Amniotic epithelial cell (primary cell): ENCODE measurements around the gene NFATC2.

ENCODE experiments used
- DNase-seq: peaks from one replicate; pipeline ENCODE4 v3.0.0-alpha.2; 2010; ENCODE audit warnings: low read depth

NFATC2 gene

DNA sequence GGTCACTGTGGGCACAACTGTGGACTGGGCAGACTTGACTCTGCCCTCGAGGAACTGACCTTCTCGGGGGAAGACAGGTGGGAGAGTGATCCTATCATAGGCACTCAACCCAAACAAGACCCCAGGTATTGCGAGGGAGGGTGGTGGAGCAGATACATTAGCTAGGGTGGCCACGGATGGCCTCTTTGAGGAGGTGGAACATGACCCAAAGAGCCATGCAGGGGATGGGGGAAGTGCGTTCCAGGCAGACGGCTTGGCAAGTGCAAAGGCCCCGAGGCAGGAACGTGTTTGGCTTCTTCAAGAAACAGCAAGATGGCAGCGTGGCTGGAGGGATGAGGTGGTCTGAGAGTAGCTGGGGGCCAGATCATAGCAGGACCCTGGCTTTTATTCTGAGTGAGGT is 167.6 kb downstream of the NFATC2 start:
- no peak for DNase-seq

DNA sequence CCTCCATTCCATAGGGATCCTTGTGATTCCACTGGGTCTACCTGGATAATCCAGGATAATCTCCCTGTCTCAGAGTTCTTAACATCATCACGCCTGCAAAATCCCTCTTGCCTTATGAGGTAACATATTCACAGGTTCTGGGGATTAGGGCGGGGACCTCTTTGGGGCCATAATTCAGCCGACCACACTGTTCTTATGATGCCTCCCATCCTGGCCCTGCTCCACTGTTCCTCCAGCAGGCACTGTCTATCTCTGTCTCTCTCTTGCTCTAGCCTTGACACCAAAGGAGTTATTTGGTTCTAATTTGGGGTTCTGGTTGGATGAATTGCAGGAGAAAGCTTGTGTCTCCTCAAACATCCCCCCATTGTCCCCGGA is 168.1 kb downstream of the NFATC2 start:
- peak; percentile 80 for DNase-seq

DNA sequence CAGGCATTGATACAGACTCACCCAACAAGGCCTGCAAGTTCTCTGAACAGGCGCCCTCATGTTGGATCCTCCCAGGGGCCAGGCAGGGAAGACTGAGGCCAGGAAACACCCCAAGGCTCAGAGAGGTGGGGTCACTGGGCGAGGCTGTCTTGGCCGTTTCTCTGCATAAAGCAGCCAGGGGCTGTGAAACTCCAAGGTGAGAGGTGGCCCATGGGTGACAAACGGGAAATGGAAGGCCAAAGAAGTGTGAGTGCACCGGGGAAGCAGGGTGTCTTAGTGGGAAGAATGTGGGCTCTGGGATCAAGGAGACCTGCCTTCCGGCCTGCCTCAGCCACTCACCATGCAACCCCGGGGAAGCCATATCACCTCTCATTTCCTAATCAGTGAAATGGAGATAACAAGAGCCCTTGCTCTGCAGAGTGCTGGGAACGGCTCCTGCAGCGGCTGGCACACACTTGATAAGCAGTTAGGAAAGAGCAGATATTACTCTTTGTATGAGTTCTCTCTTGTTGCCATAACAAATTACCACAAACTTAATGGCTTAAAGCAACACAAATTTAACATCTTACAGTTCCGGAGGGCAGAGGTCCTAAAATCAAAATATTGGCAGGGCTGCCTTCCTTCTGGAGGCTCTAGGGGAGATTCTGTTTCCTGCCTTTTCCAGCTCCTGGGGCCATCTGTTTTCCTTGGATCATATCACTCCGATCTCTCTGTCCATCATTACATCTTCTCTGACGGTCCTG is 168.6 kb downstream of the NFATC2 start:
- DNase-seq = peak; percentile 98

DNA sequence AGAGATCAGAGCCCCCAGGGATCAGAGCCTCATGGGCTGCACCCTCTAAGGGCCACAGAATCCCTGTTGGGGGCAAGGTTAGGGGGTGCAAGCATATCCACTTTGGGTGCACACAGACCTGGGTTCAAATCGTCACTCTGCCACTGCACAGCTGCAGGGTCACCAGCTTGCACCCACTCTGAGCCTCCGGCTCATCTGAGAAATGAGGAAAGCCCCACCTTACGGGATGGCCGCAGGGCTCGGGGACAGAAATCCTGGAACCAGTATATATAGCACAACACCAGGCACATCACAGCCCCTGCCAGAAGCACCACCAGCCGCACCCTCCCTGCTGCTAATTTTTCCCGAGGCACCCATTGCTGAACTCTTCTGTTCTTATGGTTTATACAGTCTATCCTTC is 169.6 kb downstream of the NFATC2 start:
- no peak for DNase-seq

DNA sequence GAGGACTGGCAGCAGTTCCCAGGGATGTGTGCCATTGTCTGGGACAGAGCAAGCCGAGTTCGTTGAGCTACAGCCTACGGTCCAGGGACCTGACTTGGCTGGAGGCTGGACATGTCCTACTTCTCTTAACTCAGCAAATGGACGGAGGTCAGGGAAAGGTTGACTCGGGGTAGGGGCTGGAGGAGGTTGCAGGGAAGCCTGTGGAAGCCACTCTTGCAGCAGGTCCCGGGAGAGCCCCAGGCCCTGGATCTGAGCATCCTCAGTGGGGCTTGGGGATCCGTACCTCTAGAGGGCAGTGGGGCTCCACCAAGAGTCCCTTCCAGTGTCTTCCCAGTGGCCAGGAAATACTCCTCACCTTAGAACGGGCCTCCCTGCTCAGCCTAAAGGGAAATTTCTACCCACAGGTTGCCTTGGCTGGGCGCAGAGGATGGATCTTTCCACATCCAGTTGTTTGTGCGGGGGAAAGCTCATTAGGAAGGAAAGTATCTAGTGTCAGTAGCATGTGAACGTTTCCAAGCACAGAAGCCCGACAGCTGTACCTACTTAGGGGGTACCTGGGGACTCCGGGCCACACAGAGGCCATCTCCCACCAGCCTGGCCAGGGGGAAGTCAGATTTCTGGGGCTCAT is 170.2 kb downstream of the NFATC2 start:
- DNase-seq = peak; percentile 75

DNA sequence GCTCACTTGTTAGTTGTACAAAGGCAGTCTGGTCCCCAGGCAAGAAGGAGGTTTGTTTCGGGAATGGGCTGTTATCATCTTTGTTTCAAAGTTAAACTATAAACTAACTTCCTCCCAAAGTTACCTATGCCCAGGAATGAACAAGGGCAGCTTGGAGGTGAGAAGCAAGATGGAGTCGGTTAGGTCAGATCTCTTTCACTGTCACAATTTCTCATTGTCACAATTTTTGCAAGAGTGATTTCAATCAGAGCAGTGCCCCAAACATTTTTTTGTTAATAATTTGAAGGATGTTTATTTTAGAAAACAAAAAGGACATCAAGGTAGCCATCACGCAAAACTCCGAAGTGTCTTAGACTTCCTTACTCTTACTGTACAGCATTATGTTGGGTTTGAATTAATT is 170.8 kb downstream of the NFATC2 start:
- DNase-seq = no peak

DNA sequence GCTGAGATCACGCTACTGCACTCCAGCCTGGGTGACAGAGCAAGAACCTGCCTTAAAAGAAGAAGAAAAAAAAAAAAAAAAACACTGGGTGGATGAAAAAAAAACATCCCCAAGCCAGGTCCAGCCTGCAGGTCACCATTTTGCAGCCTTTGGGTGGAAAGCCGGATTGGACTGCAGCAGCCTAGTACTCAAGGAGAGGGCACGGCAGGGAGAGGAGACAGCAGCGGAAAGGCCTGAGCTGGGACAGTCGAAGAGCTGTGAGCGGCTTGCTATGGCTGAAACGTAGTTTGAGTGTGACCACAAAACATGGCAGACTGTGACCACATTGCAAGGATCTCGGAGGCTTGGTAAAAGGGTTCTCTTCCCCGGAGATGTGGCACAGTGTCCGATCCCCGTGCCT is 173.0 kb downstream of the NFATC2 start:
- no peak for DNase-seq

DNA sequence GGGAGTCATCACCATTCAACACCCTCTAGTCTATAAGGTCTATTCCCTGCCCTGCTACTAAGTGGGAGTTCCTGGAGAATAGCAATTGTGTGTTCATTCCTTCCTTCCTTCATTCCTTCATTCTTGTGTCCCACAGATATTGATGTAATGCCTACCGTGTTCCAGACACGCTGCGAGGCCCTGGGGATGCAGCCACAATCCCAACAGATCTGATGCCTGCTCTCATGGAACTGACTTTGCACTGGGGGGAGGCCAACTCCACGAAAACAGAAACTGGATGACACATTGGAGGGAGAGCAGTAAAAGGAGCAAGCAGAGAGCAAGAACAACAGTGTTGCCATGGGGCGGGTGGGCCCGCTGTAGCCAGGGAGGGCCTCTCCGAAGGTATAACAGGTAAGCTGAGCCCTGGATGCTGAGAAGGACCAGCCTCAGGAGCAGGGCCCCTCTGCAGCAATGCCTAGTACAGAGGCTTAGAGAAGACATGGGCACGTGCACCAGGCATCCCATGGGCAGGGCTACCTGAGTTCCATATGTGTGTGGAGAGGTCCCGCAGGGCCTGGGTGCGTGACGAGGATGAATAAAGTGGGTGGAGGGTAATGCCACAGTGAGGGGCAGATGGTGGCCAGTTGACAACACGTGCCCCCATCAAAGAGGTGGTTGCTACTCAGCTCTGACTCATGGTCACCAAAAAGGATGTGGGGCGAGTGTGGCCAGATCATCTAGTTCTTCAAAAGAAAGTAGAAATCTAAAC is 173.9 kb downstream of the NFATC2 start:
- DNase-seq = no peak

DNA sequence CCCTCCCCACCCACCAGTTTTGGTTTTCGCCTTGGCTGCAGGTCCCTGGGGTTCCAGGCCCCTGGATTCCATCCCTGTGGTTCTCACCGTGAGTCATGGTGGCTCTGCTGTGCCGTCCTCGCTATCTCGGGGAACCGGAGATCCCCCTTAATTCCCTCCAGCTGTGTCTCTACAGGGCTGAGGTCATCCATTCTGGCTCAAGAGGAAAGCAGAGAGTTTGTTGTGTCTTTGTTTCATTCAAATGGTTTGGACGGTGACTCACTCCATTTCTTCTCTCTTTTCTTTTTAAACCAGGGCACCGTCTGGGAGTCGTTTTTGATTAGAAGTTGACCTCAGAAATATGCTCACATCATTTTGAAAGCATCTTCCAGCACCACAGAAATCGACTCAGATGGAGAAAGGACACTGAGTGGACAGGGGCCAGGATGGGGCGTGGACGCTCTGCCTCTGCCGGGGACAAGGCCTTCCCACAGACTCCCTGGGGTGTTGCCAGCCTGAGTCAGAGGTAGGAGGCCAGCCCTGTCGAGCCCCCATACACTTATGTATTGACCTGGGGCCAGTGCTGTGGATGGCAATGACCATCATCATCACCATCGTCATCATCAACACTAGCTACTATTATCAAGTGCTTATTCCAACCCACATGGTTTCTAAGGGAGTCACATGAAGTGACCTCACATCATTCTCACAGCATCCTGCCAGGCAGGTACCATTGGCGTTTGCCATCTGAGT is 176.2 kb downstream of the NFATC2 start:
- DNase-seq = peak; percentile 99

DNA sequence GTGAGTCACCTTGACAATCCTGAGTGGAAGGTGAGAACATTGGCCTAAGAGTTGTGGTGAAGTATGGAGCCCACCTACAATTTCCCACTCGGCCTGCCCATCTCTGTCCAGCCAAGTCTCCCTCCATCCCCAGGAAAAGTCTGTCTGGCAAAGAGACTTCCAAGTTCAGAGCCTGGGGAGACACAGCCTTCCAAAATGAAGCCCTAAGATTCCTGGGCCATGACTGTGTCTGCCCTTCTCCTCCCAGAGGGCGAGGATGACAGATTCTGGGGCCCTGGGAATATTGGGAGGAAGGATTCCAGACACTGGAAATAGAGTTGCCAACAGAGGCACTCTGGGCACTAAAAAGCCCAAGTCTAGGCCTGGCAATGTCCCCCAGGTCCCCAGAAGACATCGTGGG is 176.8 kb downstream of the NFATC2 start:
- DNase-seq = peak; percentile 67

DNA sequence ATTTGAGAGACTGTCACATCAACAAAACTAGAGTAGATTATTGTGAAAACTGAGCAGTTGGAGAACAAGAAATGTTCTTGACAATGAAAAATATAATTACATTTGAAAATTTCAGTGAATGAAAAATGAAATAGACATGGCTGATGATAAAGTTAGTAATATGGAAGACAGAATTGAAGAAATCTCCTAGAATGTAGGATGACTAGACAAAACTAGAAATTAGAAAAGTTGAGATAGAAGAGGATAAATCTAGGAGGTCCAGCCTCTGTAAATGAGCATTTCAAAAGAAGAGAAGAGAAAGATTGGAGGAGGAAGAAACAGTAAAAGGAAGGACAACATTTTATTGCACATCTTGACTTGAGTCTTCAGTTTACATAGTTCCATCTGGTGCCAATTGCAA is 178.7 kb downstream of the NFATC2 start:
- DNase-seq = no peak

DNA sequence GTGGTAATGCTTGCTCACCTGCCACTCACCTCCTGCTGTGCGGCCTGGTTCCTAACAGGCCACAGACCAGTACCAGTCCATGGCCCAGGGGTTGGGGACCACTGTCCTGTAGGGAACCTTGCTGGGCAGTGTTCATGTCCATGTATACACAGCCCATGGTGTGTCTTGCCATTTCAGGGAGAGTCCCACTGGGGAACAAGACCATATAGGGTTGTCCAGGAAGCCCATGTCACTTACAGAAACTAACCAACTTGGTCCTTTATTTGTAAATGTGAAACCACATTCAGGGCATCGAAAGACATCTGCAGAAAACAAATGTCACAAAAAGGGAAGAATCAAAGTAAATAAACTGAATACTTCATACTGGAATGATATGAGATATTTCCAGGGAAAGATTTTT is 179.1 kb downstream of the NFATC2 start:
- no peak for DNase-seq

DNA sequence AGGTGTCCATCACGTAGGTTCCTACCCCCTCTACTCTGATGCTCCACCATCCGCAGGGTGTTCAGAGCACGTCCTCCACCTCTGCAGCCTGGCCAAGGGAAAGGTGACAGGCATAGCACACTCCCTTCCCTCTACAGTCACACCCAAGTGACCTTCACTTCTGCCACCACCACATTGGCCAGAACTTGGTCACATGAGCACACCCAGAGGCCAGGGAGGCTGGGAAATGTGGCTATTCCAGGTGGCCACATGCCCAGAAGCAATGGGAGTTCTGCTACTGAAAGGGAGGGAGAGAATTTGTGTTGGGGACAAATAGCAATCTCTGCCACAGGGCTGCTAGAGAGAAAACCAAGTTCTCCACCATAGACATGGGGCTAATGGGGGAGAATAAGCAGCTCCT is 180.3 kb downstream of the NFATC2 start:
- no peak for DNase-seq

DNA sequence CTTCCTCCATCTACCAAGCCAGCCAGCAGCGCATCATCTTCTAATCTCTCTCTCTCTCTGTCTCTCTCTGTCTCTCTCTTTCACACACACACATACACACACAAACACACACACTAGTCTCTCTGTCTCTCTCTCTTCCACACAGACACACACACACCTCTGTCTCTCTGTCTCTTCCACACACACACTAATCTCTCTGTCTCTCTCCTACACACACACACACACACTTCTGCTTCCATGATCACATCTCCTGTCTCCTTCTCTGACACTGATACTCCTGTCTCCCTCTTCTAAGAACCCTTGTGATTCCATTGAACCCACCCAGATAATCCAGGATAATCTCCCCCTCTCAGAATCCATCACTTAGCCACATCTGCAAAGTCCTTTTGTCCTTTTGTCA is 181.3 kb downstream of the NFATC2 start:
- DNase-seq = no peak

DNA sequence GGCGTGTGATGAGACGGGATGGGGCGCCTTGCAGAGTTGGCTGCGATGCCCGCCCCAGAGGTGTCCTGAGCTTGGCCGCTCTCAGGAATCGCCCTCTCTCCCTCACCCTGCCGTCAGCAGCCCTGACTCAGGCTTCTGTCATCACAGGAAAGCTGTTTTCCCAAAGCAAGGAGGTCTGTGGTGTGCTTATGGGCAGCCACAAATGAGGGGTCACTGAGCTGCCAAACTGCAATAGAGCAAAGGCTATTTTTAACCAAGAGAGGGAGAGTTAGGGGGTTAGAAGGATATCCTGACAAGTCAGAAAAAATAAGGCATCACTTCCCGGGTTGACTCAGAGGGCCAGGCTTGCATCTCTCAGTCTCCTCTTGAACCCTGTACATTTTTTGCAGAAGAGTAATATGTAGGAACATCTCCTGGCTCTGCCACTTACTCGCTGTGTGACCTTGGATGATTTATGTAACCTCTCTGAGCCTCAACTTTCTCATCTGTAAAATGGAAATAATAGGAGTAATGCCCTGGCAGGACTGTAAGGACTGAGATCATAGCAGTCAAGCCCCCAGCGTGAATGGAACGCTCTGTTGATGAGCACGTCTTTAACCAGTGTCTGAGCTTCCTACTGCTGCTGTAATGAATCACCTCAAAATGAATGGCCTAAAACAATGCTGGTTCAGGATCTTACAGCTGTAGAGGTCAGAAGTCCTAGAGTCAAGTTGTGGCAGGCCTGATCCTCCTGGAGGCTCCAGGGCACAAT is 181.9 kb downstream of the NFATC2 start:
- DNase-seq = peak; percentile 99

DNA sequence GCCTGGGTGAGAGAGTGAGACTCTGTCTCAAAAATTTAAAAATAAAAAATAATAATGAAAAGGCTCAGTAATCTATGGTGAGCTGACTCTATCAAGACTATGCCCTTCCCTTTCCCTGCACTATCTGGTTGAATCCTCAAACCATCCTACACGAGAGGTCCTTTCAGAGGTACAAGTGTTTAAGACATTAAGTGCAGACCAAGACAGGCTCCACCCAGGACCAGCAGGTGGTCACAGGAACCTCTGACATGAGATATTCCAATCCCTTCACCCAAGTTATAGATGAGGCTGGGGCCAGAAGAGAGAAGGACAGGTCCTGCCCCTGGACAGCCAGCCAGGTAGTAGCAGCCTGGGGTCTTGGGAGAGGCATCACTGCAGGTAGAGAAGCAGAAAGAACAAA is 182.6 kb downstream of the NFATC2 start:
- no peak for DNase-seq

DNA sequence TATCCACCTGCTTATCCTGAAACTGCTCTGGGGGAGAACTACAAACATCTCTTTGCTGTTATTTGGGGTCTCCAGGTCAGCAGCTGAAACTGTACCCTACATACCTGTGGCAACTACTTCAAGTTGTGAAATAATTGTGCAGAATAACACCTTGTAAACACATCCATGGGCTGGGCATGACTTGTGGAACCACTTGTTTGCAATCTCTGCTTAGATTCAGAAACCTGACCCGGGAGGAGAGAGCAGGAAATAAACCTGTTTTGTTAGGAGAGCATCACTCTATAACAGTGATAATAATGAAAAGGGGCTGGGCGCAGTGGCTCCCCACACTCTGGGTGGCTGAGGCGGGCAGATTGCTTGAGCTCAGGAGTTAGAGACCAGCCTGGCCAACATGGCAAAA is 183.1 kb downstream of the NFATC2 start:
- no peak for DNase-seq

DNA sequence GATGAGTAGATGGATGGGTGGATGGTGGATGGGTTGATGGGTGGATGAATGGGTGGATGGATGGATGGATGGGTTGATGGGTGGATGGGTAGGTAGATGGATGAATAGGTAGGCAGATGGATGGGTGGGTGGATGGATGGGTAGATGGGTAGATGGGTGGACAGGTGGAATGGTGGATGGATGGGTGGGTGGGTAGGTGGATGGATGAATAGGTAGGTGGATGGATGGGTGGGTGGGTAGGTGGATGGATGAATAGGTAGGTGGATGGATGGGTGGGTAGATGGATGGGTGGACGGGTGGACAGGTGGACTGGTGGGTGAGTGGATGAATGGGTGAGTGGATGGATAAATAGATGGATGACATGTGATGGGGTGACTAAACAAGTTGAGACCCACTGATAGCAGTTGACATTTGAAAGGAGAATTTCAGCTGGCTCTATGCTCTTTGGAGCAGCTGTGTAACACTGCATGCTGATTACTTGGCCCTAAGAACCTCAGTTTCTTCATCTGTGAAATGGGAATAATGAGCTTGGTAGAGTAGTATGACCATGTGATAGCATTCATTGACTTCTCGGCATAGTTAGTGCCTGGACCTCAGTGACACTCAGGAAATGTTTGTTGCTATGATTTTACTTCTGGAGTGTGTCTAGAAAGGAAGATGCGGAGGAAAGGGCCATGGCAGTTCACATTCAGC is 184.3 kb downstream of the NFATC2 start:
- DNase-seq = no peak

DNA sequence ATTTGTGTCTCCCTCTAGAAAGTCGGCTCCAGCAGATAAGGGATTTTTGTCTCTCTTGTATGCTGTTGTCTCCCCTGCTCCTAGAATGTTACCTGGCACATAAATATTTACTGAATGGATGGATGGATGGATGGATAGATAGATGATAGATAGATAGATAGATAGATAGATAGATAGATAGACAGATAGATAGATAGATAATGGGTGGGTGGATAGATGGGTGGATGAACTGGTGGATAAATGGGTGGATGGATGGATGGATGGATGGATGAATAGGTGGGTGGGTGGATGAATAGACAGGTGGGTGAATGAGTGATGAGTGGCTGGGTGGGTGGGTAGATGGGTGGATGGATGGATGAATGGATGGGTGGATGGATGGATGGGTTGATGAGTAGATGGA is 185.0 kb downstream of the NFATC2 start:
- no peak for DNase-seq

DNA sequence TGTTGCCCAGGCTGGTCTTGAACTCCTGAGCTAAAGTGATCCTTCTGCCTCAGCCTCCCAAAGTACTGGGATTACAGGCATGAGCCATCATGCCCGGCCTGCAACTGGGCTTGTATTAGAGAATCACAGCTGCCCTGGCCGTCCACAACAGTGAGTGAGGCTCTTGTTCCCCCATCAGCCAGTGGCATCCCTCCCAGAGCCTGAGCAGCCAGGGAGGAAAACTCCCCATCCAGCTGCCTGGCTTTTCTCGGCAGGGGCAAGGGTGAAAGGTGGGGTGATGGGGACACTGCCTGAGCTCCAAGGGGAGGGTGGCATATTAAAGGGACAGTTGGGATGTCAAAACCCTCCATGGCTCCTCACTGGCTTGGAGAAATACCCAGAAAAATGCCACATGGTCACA is 185.6 kb downstream of the NFATC2 start:
- no peak for DNase-seq

DNA sequence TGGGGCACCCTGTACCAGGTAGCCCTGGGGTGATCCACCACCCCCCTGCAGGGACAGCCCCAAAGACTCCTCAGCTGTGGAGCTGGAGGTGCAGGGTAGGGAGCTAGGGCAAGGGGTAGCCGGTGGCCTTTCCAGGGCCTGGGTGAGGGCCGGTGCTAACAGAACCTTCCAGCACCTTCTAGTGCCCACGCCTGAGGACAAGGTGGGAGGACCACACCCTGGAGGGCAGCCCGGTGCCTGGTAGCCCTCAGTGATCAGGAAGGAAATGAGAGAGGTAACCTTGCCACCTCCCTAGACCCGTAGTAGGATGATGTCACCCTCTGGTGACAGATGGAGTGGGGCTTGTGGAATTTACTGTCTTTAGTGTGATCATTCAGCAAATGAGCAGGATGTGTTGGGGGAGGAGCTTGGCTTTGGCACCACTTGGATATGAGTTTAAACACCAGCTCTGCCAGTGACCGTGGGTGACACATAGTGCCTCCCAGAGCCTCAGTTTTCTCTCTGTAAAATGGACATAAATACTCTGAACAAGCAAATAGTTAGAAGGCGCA is 187.7 kb downstream of the NFATC2 start:
- DNase-seq = no peak
